Measurements from ENCODE around the gene ADIPOR1.

The ADIPOR1 gene

DNA sequence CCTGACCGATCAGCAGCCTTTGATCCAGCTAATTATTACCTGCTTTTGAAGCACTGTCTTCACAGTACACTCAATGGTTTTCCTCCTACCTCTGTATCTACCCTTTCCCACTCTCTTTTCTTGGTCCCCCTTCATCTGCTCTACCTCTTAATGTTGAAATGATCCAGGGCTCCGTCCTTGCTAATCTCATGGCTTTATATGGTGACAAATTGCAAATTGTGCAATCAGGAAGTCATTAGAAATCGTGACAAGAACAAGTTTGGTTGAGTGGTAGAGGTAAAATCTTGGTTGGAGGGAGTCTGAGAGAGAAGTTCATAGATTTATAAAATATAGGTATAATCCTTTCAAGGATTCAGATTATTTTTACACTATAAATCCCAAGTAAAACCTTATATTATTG lies 18.5 kb upstream of the ADIPOR1 start:
- Histone ChIP-seq H3K9me2 (replicated peaks; ENCODE audit: control insufficient read depth, low read length) (no peaks in the 10 kb centered on the region), H3K36me3 (ENCODE audit: control insufficient read depth, low read length) (no peaks in the 10 kb centered on the region), H3F3A (ENCODE audit: control insufficient read depth, insufficient read depth) (no peaks in the 10 kb centered on the region), H3K79me2 (ENCODE audit: control insufficient read depth, low read length) (no peaks in the 10 kb centered on the region), H3K4me3 (ENCODE audit: low read length) (no peak overlapping the region), H3K9me3 (ENCODE audit: control insufficient read depth, insufficient read depth, low read length) (no peaks in the 10 kb centered on the region), H3K27me3 (ENCODE audit: control insufficient read depth, low read length) (peaks cover 22% of the 10 kb centered on the region), H3K27ac (ENCODE audit: low read depth, low read length) (no peak overlapping the region), H3K4me2 (ENCODE audit: low read length) (no peak overlapping the region), H4K20me1 (ENCODE audit: control insufficient read depth, insufficient read depth, low read depth, low read length) (no peaks in the 10 kb centered on the region), H3K4me1 (ENCODE audit: control insufficient read depth, low read length) (no peaks in the 10 kb centered on the region)
- no peak for TF ChIP-seq EZH2phosphoT487 (IDR thresholded peaks at IDR 0.05; ENCODE audit: borderline replicate concordance, low read length)
- TF ChIP-seq, protein P1, sequence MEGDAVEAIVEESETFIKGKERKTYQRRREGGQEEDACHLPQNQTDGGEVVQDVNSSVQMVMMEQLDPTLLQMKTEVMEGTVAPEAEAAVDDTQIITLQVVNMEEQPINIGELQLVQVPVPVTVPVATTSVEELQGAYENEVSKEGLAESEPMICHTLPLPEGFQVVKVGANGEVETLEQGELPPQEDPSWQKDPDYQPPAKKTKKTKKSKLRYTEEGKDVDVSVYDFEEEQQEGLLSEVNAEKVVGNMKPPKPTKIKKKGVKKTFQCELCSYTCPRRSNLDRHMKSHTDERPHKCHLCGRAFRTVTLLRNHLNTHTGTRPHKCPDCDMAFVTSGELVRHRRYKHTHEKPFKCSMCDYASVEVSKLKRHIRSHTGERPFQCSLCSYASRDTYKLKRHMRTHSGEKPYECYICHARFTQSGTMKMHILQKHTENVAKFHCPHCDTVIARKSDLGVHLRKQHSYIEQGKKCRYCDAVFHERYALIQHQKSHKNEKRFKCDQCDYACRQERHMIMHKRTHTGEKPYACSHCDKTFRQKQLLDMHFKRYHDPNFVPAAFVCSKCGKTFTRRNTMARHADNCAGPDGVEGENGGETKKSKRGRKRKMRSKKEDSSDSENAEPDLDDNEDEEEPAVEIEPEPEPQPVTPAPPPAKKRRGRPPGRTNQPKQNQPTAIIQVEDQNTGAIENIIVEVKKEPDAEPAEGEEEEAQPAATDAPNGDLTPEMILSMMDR (IDR thresholded peaks at IDR 0.05; ENCODE audit: low read depth, low read length, poor library complexity, severe bottlenecking): no peak

DNA sequence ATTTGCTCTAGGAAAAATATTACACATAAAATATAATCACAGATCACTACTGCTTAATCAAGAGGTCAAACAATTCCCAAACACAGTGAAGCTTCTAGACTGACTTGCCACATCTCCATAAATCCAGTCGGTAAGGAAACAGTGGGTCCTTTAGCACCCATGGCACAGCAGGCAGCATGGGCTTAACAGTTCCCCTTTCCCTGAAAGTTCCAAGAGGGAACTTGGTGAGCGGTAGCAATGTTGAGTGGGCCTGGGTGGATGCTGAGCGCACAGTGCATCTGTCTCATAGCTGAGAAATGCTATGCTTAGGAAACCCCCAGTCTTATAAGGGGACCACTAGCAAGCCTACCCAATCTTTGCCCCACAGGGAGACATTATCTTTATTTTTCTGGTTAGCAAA lies 16.7 kb upstream of the ADIPOR1 start:
- no peaks in the 10 kb centered on the region for H3K9me2 ChIP-seq (replicated peaks; ENCODE audit: control insufficient read depth, low read length)
- H3K27ac ChIP-seq (ENCODE audit: low read depth, low read length): no peak overlapping the region
- no peaks in the 10 kb centered on the region for H3K36me3 ChIP-seq (ENCODE audit: control insufficient read depth, low read length)
- H3K4me3 ChIP-seq (ENCODE audit: low read length): no peak overlapping the region
- no peaks in the 10 kb centered on the region for H3K9me3 ChIP-seq (ENCODE audit: control insufficient read depth, insufficient read depth, low read length)
- peaks cover 22% of the 10 kb centered on the region for H3K27me3 ChIP-seq (ENCODE audit: control insufficient read depth, low read length)
- H3K4me2 ChIP-seq (ENCODE audit: low read length): no peak overlapping the region
- TF ChIP-seq, protein P1 (IDR thresholded peaks at IDR 0.05; ENCODE audit: low read depth, low read length, poor library complexity, severe bottlenecking): no peak
- TF ChIP-seq EZH2phosphoT487 (IDR thresholded peaks at IDR 0.05; ENCODE audit: borderline replicate concordance, low read length): no peak
- H3F3A ChIP-seq (ENCODE audit: control insufficient read depth, insufficient read depth): no peaks in the 10 kb centered on the region
- no peaks in the 10 kb centered on the region for H3K4me1 ChIP-seq (ENCODE audit: control insufficient read depth, low read length)
- H4K20me1 ChIP-seq (ENCODE audit: control insufficient read depth, insufficient read depth, low read depth, low read length): no peaks in the 10 kb centered on the region
- no peaks in the 10 kb centered on the region for H3K79me2 ChIP-seq (ENCODE audit: control insufficient read depth, low read length)

DNA sequence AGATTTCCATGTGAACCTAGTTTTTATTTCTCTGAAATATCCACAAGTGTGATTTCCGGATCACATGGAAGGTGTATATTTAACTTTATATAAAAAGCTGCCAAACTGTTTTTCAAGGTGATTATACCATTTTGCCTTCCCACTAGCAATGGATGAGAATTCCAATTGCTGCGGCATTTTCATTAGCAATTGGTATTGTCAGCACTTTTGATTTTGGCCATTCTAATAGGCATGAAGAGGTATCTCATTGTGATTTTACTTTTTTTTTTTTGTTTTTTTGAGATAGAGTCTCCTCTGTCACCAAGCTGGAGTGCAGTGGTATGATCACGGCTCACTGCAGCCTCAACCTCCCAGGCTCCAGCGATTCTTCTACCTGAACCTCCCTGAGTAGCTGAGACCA lies 13.9 kb upstream of the ADIPOR1 start:
- Histone ChIP-seq H3K27me3 (ENCODE audit: control insufficient read depth, low read length) (peaks cover 13% of the 10 kb centered on the region), H3K36me3 (ENCODE audit: control insufficient read depth, low read length) (no peaks in the 10 kb centered on the region), H3F3A (ENCODE audit: control insufficient read depth, insufficient read depth) (no peaks in the 10 kb centered on the region; the same call in 1 of the 2 replicates), H3K27ac (ENCODE audit: low read depth, low read length) (no peak overlapping the region), H4K20me1 (ENCODE audit: control insufficient read depth, insufficient read depth, low read depth, low read length) (no peaks in the 10 kb centered on the region), H3K79me2 (ENCODE audit: control insufficient read depth, low read length) (no peaks in the 10 kb centered on the region), H3K9me3 (ENCODE audit: control insufficient read depth, insufficient read depth, low read length) (no peaks in the 10 kb centered on the region), H3K4me1 (ENCODE audit: control insufficient read depth, low read length) (peaks cover 22% of the 10 kb centered on the region), H3K4me2 (ENCODE audit: low read length) (no peak overlapping the region), H3K4me3 (ENCODE audit: low read length) (no peak overlapping the region), H3K9me2 (replicated peaks; ENCODE audit: control insufficient read depth, low read length) (no peaks in the 10 kb centered on the region)
- TF ChIP-seq, protein P1 (IDR thresholded peaks at IDR 0.05; ENCODE audit: low read depth, low read length, poor library complexity, severe bottlenecking): no peak
- no peak for TF ChIP-seq EZH2phosphoT487 (IDR thresholded peaks at IDR 0.05; ENCODE audit: borderline replicate concordance, low read length)

Data from DOHH2 (cell line).